ENCODE measurements around the gene CCL14.

DNA sequence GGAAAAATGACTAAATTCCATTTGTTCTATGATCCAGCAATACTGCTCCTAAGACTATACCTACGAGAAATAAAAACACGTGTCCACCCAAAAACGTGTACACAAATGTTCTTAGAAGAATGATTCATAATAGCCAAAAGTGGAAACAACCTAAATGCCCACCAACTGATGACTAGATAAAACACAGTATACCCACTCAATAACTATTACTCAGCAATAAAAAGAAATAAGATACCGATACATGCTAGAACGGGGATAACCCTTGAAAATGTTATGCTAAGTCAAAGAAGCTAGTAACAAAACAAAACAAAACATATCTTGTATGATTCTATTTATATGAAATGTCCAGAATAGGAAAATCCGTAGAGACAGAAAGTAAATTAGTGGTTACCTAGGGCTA is 22.9 kb downstream of the CCL14 start:
- TF ChIP-seq, protein P1, sequence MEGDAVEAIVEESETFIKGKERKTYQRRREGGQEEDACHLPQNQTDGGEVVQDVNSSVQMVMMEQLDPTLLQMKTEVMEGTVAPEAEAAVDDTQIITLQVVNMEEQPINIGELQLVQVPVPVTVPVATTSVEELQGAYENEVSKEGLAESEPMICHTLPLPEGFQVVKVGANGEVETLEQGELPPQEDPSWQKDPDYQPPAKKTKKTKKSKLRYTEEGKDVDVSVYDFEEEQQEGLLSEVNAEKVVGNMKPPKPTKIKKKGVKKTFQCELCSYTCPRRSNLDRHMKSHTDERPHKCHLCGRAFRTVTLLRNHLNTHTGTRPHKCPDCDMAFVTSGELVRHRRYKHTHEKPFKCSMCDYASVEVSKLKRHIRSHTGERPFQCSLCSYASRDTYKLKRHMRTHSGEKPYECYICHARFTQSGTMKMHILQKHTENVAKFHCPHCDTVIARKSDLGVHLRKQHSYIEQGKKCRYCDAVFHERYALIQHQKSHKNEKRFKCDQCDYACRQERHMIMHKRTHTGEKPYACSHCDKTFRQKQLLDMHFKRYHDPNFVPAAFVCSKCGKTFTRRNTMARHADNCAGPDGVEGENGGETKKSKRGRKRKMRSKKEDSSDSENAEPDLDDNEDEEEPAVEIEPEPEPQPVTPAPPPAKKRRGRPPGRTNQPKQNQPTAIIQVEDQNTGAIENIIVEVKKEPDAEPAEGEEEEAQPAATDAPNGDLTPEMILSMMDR (IDR thresholded peaks at IDR 0.05), result no peak
- TF ChIP-seq POLR2A (IDR thresholded peaks at IDR 0.05), result no peak

All from lower leg skin (tissue), 3 donors.